Measurements from ENCODE around the gene RIN3. TPM values are rescaled to one million over a fixed set of nuclear protein-coding genes. Genes with fewer than 3 reads are reported as not detected.
A peak's percentile ranks its signal among the peaks of the same experiment; 100 is the strongest.
"Not testable (repeated sequence)": the region's sequence is repeated elsewhere in the genome, so short reads cannot be mapped to it uniquely, and the experiment has no call there.

Gene RIN3
- polyA plus RNA-seq, 6 donors from 2014 or later = 7.6 to 43.7 (median 24.5) TPM

GRCh38 chr14:92702441-92702918, 188.9 kb downstream of the RIN3 start:
- ATAC-seq (ENCODE audit: low read depth in 2 of 2) (no peak), DNase-seq (no peak)
- Mint-ChIP-seq H3K27ac (peak overlapping the region; percentile 24 to 99 (median 93)), H3K9me3 (no peaks in the 10 kb centered on the region), H3K27me3 (no peaks in the 10 kb centered on the region), H3K4me3 (peak overlapping the region in 6 of 8 donors; percentile 26 to 90 (median 55)), H3K36me3 (no peaks in the 10 kb centered on the region), H3K4me1 (peaks cover 37 to 84% (median 80%) of the 10 kb centered on the region in 3 donors)

GRCh38 chr14:92703516-92703915, 189.9 kb downstream of the RIN3 start:
- no peak for ATAC-seq (ENCODE audit: low read depth in 2 of 2)
- no peak for DNase-seq
- peaks cover 28 to 79% (median 70%) of the 10 kb centered on the region in 3 donors for H3K4me1 Mint-ChIP-seq
- peak overlapping the region in 6 of 8 donors; percentile 49 to 90 (median 65) for H3K4me3 Mint-ChIP-seq
- no peaks in the 10 kb centered on the region for H3K36me3 Mint-ChIP-seq
- H3K27ac Mint-ChIP-seq = peak overlapping the region; percentile 93 to 99 (median 98)
- H3K27me3 Mint-ChIP-seq = no peaks in the 10 kb centered on the region
- H3K9me3 Mint-ChIP-seq = no peaks in the 10 kb centered on the region

GRCh38 chr14:92704036-92704804, 190.6 kb downstream of the RIN3 start:
- Mint-ChIP-seq H3K27ac (peak overlapping the region; percentile 93 to 99 (median 97)), H3K36me3 (no peaks in the 10 kb centered on the region), H3K4me3 (peak overlapping the region in 7 of 8 donors; percentile 43 to 90 (median 66)), H3K9me3 (no peaks in the 10 kb centered on the region), H3K4me1 (peaks cover 28 to 72% (median 63%) of the 10 kb centered on the region in 3 donors), H3K27me3 (no peaks in the 10 kb centered on the region)
- DNase-seq = peak; percentile 88
- peak; percentile 96 to 98 for ATAC-seq (ENCODE audit: low read depth in 2 of 2)

GRCh38 chr14:92704821-92705220, 191.2 kb downstream of the RIN3 start:
- Mint-ChIP-seq H3K36me3 (peaks cover 5 to 6% of the 10 kb centered on the region in 2 donors), H3K4me1 (peaks cover 28 to 66% (median 59%) of the 10 kb centered on the region in 3 donors), H3K27ac (peak overlapping the region; percentile 93 to 99 (median 97)), H3K4me3 (peak overlapping the region in 7 of 8 donors; percentile 63 to 90 (median 68)), H3K27me3 (no peaks in the 10 kb centered on the region), H3K9me3 (no peaks in the 10 kb centered on the region)
- ATAC-seq (ENCODE audit: low read depth in 2 of 2) (no peak), DNase-seq (no peak)

- H3K27ac Mint-ChIP-seq = peak overlapping the region in 2 of 6 donors; percentile 16 to 81
- peaks cover 8 to 9% of the 10 kb centered on the region in 2 donors for H3K36me3 Mint-ChIP-seq
- H3K9me3 Mint-ChIP-seq = no peaks in the 10 kb centered on the region
- no peaks in the 10 kb centered on the region for H3K27me3 Mint-ChIP-seq
- H3K4me3 Mint-ChIP-seq = peak overlapping the region in 1 of 8 donors; percentile 50
- DNase-seq (no peak), ATAC-seq (ENCODE audit: low read depth in 2 of 2) (no peak)
- H3K4me1 Mint-ChIP-seq = peaks cover 28 to 56% (median 48%) of the 10 kb centered on the region in 3 donors
These were observed 192.8 kb downstream of the RIN3 start for GRCh38 chr14:92706386-92706785.

GRCh38 chr14:92709340-92710000, 195.9 kb downstream of the RIN3 start:
- no peak for DNase-seq

GRCh38 chr14:92710001-92710341, 196.4 kb downstream of the RIN3 start:
- no peaks in the 10 kb centered on the region for H3K27me3 Mint-ChIP-seq

More at GRCh38 chr14:92709340-92710000, 195.9 kb downstream of the RIN3 start:
- H3K36me3 Mint-ChIP-seq = peaks cover 14% of the 10 kb centered on the region in 2 donors
- peak overlapping the region in 1 of 6 donors; percentile 58 for H3K27ac Mint-ChIP-seq
- H3K9me3 Mint-ChIP-seq = no peaks in the 10 kb centered on the region
- ATAC-seq (ENCODE audit: low read depth in 2 of 2) = no peak
- peak overlapping the region in 1 of 8 donors; percentile 30 for H3K4me3 Mint-ChIP-seq
- peaks cover 6 to 26% (median 18%) of the 10 kb centered on the region in 3 donors for H3K4me1 Mint-ChIP-seq
- no peaks in the 10 kb centered on the region for H3K27me3 Mint-ChIP-seq

GRCh38 chr14:92711976-92712653, 198.5 kb downstream of the RIN3 start:
- Mint-ChIP-seq H3K4me1 (peaks cover 0 to 5% (median 2%) of the 10 kb centered on the region in 3 donors), H3K27me3 (no peaks in the 10 kb centered on the region), H3K4me3 (no peak overlapping the region), H3K36me3 (peaks cover 14% of the 10 kb centered on the region in 2 donors), H3K9me3 (no peaks in the 10 kb centered on the region), H3K27ac (no peak overlapping the region)
- ATAC-seq (ENCODE audit: low read depth in 2 of 2) (no peak), DNase-seq (no peak)

More at GRCh38 chr14:92710001-92710341, 196.4 kb downstream of the RIN3 start:
- Mint-ChIP-seq H3K4me3 (peak overlapping the region in 1 of 8 donors; percentile 30), H3K36me3 (peaks cover 14% of the 10 kb centered on the region in 2 donors), H3K4me1 (peaks cover 6 to 21% (median 13%) of the 10 kb centered on the region in 3 donors), H3K27ac (peak overlapping the region in 1 of 6 donors; percentile 58), H3K9me3 (no peaks in the 10 kb centered on the region)
- no peak for ATAC-seq (ENCODE audit: low read depth in 2 of 2)
- DNase-seq = no peak

- Mint-ChIP-seq H3K4me3 (no peak overlapping the region), H3K27ac (peak overlapping the region in 1 of 6 donors; percentile 6), H3K36me3 (peaks cover 14% of the 10 kb centered on the region in 2 donors), H3K4me1 (peaks cover 0 to 5% (median 0%) of the 10 kb centered on the region in 3 donors), H3K27me3 (no peaks in the 10 kb centered on the region), H3K9me3 (no peaks in the 10 kb centered on the region)
- ATAC-seq (ENCODE audit: low read depth in 2 of 2) = no peak
- DNase-seq = no peak
These were observed 199.1 kb downstream of the RIN3 start for GRCh38 chr14:92712654-92713051.

GRCh38 chr14:92714739-92715307, 201.2 kb downstream of the RIN3 start:
- peak overlapping the region in 3 of 6 donors; percentile 39 to 91 (median 39) for H3K27ac Mint-ChIP-seq
- not testable (repeated sequence) for H3K27me3 Mint-ChIP-seq

GRCh38 chr14:92716131-92716530, 202.6 kb downstream of the RIN3 start:
- ATAC-seq (ENCODE audit: low read depth in 2 of 2) (no peak), DNase-seq (no peak)
- no peaks in the 10 kb centered on the region for H3K9me3 Mint-ChIP-seq
- no peak overlapping the region for H3K27ac Mint-ChIP-seq
- H3K36me3 Mint-ChIP-seq = peaks cover 5 to 6% of the 10 kb centered on the region in 2 donors
- H3K4me3 Mint-ChIP-seq = no peak overlapping the region
- peaks cover 0 to 5% (median 0%) of the 10 kb centered on the region in 3 donors for H3K4me1 Mint-ChIP-seq
- no peaks in the 10 kb centered on the region for H3K27me3 Mint-ChIP-seq

More at GRCh38 chr14:92714739-92715307, 201.2 kb downstream of the RIN3 start:
- not testable (repeated sequence) for H3K4me1 Mint-ChIP-seq, H3K4me3 Mint-ChIP-seq, H3K36me3 Mint-ChIP-seq, H3K9me3 Mint-ChIP-seq
- ATAC-seq (ENCODE audit: low read depth in 2 of 2) (peak; percentile 96 to 99), DNase-seq (peak; percentile 74)

- no peak for ATAC-seq (ENCODE audit: low read depth in 2 of 2)
- peaks cover 0 to 5% (median 0%) of the 10 kb centered on the region in 3 donors for H3K4me1 Mint-ChIP-seq
- no peaks in the 10 kb centered on the region for H3K27me3 Mint-ChIP-seq
- no peak overlapping the region for H3K4me3 Mint-ChIP-seq
- DNase-seq = no peak
- no peak overlapping the region for H3K27ac Mint-ChIP-seq
- no peaks in the 10 kb centered on the region for H3K36me3 Mint-ChIP-seq
- no peaks in the 10 kb centered on the region for H3K9me3 Mint-ChIP-seq
These were observed 204.0 kb downstream of the RIN3 start for GRCh38 chr14:92717571-92718042.

GRCh38 chr14:92718664-92719063, 205.1 kb downstream of the RIN3 start:
- no peaks in the 10 kb centered on the region for H3K36me3 Mint-ChIP-seq
- H3K4me1 Mint-ChIP-seq = peaks cover 0 to 5% (median 0%) of the 10 kb centered on the region in 3 donors
- H3K27ac Mint-ChIP-seq = no peak overlapping the region
- H3K4me3 Mint-ChIP-seq = no peak overlapping the region
- no peak for ATAC-seq (ENCODE audit: low read depth in 2 of 2)
- H3K9me3 Mint-ChIP-seq = no peaks in the 10 kb centered on the region
- H3K27me3 Mint-ChIP-seq = no peaks in the 10 kb centered on the region
- no peak for DNase-seq

All from naive B cell (primary cell).